ENCODE data around the gene ACAD9. TPM values are rescaled to one million over a fixed set of nuclear protein-coding genes. Genes with fewer than 3 reads are reported as not detected.

ACAD9 gene
- total and polyA plus RNA-seq, 9 of the 15 experiments (the other 6 are each of a cell fraction or from before 2014, with no cell fraction given): 10.2 to 32.6 (median 22.8) TPM

DNA sequence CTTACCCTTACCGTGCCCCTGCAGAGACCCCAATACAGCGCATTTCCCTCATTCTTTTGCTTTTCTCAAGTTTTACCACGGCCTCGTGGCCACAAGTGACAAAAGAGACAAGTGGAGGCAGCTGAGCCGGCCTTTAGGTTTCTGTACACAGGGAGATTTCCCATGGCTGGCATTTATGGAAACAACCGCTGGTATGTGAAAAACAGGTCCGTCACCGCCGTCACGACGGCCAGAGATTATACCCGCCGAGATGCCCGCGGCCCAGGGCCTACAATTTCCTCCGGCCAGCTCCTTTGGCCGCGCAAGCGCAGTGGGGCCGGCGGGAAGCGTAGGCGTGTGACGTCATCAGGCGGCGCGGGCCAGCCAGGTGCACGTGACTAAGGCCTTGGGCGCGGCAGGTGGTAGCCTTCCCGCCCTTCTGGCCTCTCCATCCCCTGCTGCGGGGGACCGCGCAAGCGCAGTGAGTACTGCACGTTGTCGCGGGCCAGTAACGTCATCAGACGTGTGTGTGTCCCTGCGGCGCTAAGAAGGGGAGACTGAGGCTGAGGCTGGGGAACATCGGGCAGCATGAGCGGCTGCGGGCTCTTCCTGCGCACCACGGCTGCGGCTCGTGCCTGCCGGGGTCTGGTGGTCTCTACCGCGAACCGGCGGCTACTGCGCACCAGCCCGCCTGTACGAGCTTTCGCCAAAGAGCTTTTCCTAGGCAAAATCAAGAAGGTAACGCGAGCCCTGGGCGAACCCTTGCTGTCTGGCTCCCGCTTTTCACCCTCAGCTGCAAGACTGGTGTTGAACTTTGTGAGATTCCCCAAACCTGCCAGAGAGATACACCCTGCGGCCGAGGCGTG lies at the start of gene ACAD9 (continued):
- TF ChIP-seq, protein P1, sequence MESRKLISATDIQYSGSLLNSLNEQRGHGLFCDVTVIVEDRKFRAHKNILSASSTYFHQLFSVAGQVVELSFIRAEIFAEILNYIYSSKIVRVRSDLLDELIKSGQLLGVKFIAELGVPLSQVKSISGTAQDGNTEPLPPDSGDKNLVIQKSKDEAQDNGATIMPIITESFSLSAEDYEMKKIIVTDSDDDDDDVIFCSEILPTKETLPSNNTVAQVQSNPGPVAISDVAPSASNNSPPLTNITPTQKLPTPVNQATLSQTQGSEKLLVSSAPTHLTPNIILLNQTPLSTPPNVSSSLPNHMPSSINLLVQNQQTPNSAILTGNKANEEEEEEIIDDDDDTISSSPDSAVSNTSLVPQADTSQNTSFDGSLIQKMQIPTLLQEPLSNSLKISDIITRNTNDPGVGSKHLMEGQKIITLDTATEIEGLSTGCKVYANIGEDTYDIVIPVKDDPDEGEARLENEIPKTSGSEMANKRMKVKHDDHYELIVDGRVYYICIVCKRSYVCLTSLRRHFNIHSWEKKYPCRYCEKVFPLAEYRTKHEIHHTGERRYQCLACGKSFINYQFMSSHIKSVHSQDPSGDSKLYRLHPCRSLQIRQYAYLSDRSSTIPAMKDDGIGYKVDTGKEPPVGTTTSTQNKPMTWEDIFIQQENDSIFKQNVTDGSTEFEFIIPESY (CRISPR knock-in tag; IDR thresholded peaks at IDR 0.05): peak; percentile 89
- TF ChIP-seq PHF21A (IDR thresholded peaks at IDR 0.05; ENCODE audit: borderline replicate concordance, low read depth) (no peak), TBL1XR1 (IDR thresholded peaks at IDR 0.05; ENCODE audit: low read length in 2 of 2) (peak in 1 of 2 experiments; percentile 77; a peak in 2 of 4 replicates), TOE1 (IDR thresholded peaks at IDR 0.05; ENCODE audit: borderline replicate concordance) (peak; percentile 97), TOE1 (CRISPR knock-in tag; IDR thresholded peaks at IDR 0.05; ENCODE audit: borderline replicate concordance, low read depth) (no peak), CREM (IDR thresholded peaks at IDR 0.05; ENCODE audit: low read depth) (peak; percentile 100), RBM17 (IDR thresholded peaks at IDR 0.05; ENCODE audit: borderline replicate concordance, low read depth, low read length) (no peak), POLR3A (IDR thresholded peaks at IDR 0.05; ENCODE audit: borderline replicate concordance, extremely low read depth, insufficient read depth, insufficient read length) (no peak), EZH2 (IDR thresholded peaks at IDR 0.05; ENCODE audit: borderline replicate concordance, low read depth, low read length) (no peak), ZNF24 (IDR thresholded peaks at IDR 0.05) (no peak), NONO (IDR thresholded peaks at IDR 0.05; ENCODE audit: low read depth in 2 of 2, low read length in 1 of 2) (no peak), ELF2 (CRISPR knock-in tag; IDR thresholded peaks at IDR 0.05) (no peak), MCM3 (IDR thresholded peaks at IDR 0.05) (no peak), BRD9 (IDR thresholded peaks at IDR 0.05; ENCODE audit: low read depth, partially characterized antibody) (no peak)
- TF ChIP-seq, protein P2, sequence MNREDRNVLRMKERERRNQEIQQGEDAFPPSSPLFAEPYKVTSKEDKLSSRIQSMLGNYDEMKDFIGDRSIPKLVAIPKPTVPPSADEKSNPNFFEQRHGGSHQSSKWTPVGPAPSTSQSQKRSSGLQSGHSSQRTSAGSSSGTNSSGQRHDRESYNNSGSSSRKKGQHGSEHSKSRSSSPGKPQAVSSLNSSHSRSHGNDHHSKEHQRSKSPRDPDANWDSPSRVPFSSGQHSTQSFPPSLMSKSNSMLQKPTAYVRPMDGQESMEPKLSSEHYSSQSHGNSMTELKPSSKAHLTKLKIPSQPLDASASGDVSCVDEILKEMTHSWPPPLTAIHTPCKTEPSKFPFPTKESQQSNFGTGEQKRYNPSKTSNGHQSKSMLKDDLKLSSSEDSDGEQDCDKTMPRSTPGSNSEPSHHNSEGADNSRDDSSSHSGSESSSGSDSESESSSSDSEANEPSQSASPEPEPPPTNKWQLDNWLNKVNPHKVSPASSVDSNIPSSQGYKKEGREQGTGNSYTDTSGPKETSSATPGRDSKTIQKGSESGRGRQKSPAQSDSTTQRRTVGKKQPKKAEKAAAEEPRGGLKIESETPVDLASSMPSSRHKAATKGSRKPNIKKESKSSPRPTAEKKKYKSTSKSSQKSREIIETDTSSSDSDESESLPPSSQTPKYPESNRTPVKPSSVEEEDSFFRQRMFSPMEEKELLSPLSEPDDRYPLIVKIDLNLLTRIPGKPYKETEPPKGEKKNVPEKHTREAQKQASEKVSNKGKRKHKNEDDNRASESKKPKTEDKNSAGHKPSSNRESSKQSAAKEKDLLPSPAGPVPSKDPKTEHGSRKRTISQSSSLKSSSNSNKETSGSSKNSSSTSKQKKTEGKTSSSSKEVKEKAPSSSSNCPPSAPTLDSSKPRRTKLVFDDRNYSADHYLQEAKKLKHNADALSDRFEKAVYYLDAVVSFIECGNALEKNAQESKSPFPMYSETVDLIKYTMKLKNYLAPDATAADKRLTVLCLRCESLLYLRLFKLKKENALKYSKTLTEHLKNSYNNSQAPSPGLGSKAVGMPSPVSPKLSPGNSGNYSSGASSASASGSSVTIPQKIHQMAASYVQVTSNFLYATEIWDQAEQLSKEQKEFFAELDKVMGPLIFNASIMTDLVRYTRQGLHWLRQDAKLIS (CRISPR knock-in tag; IDR thresholded peaks at IDR 0.05): peak; percentile 73; the same call in 1 of the 2 replicates
- TF ChIP-seq, protein P3, sequence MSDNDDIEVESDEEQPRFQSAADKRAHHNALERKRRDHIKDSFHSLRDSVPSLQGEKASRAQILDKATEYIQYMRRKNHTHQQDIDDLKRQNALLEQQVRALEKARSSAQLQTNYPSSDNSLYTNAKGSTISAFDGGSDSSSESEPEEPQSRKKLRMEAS (CRISPR knock-in tag; IDR thresholded peaks at IDR 0.05): peak; percentile 100
- TF ChIP-seq, protein P4, sequence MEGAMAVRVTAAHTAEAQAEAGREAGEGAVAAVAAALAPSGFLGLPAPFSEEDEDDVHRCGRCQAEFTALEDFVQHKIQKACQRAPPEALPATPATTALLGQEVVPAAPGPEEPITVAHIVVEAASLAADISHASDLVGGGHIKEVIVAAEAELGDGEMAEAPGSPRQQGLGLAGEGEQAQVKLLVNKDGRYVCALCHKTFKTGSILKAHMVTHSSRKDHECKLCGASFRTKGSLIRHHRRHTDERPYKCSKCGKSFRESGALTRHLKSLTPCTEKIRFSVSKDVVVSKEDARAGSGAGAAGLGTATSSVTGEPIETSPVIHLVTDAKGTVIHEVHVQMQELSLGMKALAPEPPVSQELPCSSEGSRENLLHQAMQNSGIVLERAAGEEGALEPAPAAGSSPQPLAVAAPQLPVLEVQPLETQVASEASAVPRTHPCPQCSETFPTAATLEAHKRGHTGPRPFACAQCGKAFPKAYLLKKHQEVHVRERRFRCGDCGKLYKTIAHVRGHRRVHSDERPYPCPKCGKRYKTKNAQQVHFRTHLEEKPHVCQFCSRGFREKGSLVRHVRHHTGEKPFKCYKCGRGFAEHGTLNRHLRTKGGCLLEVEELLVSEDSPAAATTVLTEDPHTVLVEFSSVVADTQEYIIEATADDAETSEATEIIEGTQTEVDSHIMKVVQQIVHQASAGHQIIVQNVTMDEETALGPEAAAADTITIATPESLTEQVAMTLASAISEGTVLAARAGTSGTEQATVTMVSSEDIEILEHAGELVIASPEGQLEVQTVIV (CRISPR knock-in tag; IDR thresholded peaks at IDR 0.05; ENCODE audit: borderline replicate concordance): no peak
